Neural progenitor cell (in vitro differentiated cells): ENCODE measurements around the gene COX4I2. TPM values are rescaled to one million over a fixed set of nuclear protein-coding genes. Genes with fewer than 3 reads are reported as not detected.

Experiments used
- DNase-seq: peaks from one replicate; pipeline ENCODE4 v3.0.0-alpha.2; 2016; ENCODE audit warnings: low spot score
- H2AFZ ChIP-seq: fragments of 200-600 bp; sonication (generic); replicated peaks from 2 replicates; pipeline ENCODE4 v1.6.1; 2016; ENCODE audit warnings: antibody characterized with exemption
- H3F3A ChIP-seq: fragments of 200-600 bp; sonication (generic); 2 replicates; pipeline ENCODE4 v1.6.1; 2016; ENCODE audit warnings: antibody characterized with exemption, low read depth
- H3K27ac ChIP-seq: fragments of 200-600 bp; sonication (generic); 2 replicates; pipeline ENCODE4 v1.5.1; 2016; ENCODE audit warnings: mild to moderate bottlenecking
- H3K27me3 ChIP-seq: fragments of 200-600 bp; sonication (generic); 2 replicates; pipeline ENCODE4 v1.6.1; 2016; ENCODE audit warnings: mild to moderate bottlenecking, moderate library complexity
- H3K36me3 ChIP-seq: fragments of 200-600 bp; sonication (generic); 2 replicates; pipeline ENCODE4 v1.5.1; 2016
- H3K4me1 ChIP-seq: fragments of 200-600 bp; sonication (generic); 2 replicates; pipeline ENCODE4 v1.6.1; 2016; ENCODE audit warnings: mixed run types
- H3K4me2 ChIP-seq: fragments of 200-600 bp; sonication (generic); 2 replicates; pipeline ENCODE4 v1.6.1; 2016
- H3K4me3 ChIP-seq: fragments of 200-600 bp; sonication (generic); 2 replicates; pipeline ENCODE4 v1.5.1; 2016
- H3K79me2 ChIP-seq: fragments of 200-600 bp; sonication (generic); 2 replicates; pipeline ENCODE4 v1.6.1; 2016; ENCODE audit warnings: low read depth
- H3K9ac ChIP-seq: fragments of 200-600 bp; sonication (generic); 2 replicates; pipeline ENCODE4 v1.6.1; 2016
- H3K9me3 ChIP-seq: fragments of 200-600 bp; sonication (generic); 2 replicates; pipeline ENCODE4 v1.5.1; 2016; ENCODE audit warnings: low read depth
- H4K20me1 ChIP-seq: fragments of 200-600 bp; sonication (generic); 2 replicates; pipeline ENCODE4 v1.6.1; 2016; ENCODE audit warnings: low read depth
- H3K27ac Mint-ChIP-seq: 3 replicates; pipeline ENCODE4 v1.8.0; 2021; ENCODE audit warnings: mixed read lengths
- H3K27me3 Mint-ChIP-seq: 2 replicates; pipeline ENCODE4 v1.8.0; 2022; ENCODE audit warnings: low read depth, mild to moderate bottlenecking, inconsistent platforms, moderate library complexity, mixed read lengths; ENCODE audit not compliant: insufficient read depth
- H3K36me3 Mint-ChIP-seq: 3 replicates; pipeline ENCODE4 v1.8.0; 2021; ENCODE audit warnings: mixed read lengths
- H3K4me1 Mint-ChIP-seq: 3 replicates; pipeline ENCODE4 v1.8.0; 2021; ENCODE audit warnings: mixed read lengths
- H3K4me3 Mint-ChIP-seq: 3 replicates; pipeline ENCODE4 v1.8.0; 2021; ENCODE audit warnings: mild to moderate bottlenecking, moderate library complexity, mixed read lengths
- H3K9me3 Mint-ChIP-seq: 3 replicates; pipeline ENCODE4 v1.8.0; 2020; ENCODE audit warnings: mixed read lengths
- EZH2 ChIP-seq: fragments of 200-600 bp; sonication (generic); IDR thresholded peaks from 2 replicates; pipeline ENCODE4 v1.6.1; 2017; ENCODE audit warnings: antibody characterized with exemption, mild to moderate bottlenecking, moderate library complexity
- EZH2phosphoT487 ChIP-seq: fragments of 200-600 bp; sonication (generic); IDR thresholded peaks from 2 replicates; pipeline ENCODE4 v1.6.1; 2017; ENCODE audit warnings: antibody characterized with exemption
- total RNA-seq: library from RNA; depleted of rRNA; stranded (reverse); fragments of >200 nt; gene quantifications from 2 replicates; pipeline ENCODE4 v1.2.3, GENCODE V29; 2015; ENCODE audit warnings: low replicate concordance
- TF ChIP-seq, protein P1 (sequence below): fragments of 200-600 bp; sonication (generic); IDR thresholded peaks from 2 replicates; pipeline ENCODE4 v1.5.1; 2017; ENCODE audit warnings: antibody characterized with exemption, mild to moderate bottlenecking

Gene COX4I2
- total RNA-seq, 1 donor from 2014 or later = not detected

GRCh38 chr20:31653561-31653960, 15.8 kb downstream of the COX4I2 start:
- Histone ChIP-seq H3K4me2 (no peak overlapping the region), H3K4me3 (no peak overlapping the region), H3K79me2 (no peaks in the 10 kb centered on the region), H3K36me3 (no peaks in the 10 kb centered on the region), H2AFZ (no peak overlapping the region), H3K27ac (no peak overlapping the region), H3F3A (no peaks in the 10 kb centered on the region), H4K20me1 (no peaks in the 10 kb centered on the region), H3K9ac (no peak overlapping the region), H3K4me1 (no peaks in the 10 kb centered on the region), H3K9me3 (no peaks in the 10 kb centered on the region), H3K27me3 (no peaks in the 10 kb centered on the region)
- H3K4me1 Mint-ChIP-seq = no peaks in the 10 kb centered on the region
- no peak for TF ChIP-seq EZH2phosphoT487
- TF ChIP-seq, protein P1, sequence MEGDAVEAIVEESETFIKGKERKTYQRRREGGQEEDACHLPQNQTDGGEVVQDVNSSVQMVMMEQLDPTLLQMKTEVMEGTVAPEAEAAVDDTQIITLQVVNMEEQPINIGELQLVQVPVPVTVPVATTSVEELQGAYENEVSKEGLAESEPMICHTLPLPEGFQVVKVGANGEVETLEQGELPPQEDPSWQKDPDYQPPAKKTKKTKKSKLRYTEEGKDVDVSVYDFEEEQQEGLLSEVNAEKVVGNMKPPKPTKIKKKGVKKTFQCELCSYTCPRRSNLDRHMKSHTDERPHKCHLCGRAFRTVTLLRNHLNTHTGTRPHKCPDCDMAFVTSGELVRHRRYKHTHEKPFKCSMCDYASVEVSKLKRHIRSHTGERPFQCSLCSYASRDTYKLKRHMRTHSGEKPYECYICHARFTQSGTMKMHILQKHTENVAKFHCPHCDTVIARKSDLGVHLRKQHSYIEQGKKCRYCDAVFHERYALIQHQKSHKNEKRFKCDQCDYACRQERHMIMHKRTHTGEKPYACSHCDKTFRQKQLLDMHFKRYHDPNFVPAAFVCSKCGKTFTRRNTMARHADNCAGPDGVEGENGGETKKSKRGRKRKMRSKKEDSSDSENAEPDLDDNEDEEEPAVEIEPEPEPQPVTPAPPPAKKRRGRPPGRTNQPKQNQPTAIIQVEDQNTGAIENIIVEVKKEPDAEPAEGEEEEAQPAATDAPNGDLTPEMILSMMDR = no peak
- TF ChIP-seq EZH2 = no peak
- no peak for DNase-seq
- H3K4me3 Mint-ChIP-seq = no peak overlapping the region
- no peaks in the 10 kb centered on the region for H3K9me3 Mint-ChIP-seq
- H3K27me3 Mint-ChIP-seq = peaks cover 4% of the 10 kb centered on the region
- no peak overlapping the region for H3K27ac Mint-ChIP-seq
- no peaks in the 10 kb centered on the region for H3K36me3 Mint-ChIP-seq

- Histone ChIP-seq H3K36me3 (no peaks in the 10 kb centered on the region), H3K4me3 (no peak overlapping the region), H3K27ac (no peak overlapping the region), H3K9ac (no peak overlapping the region), H4K20me1 (no peaks in the 10 kb centered on the region), H2AFZ (no peak overlapping the region), H3F3A (no peaks in the 10 kb centered on the region), H3K79me2 (no peaks in the 10 kb centered on the region), H3K4me2 (no peak overlapping the region), H3K27me3 (no peaks in the 10 kb centered on the region), H3K9me3 (no peaks in the 10 kb centered on the region), H3K4me1 (no peaks in the 10 kb centered on the region)
- TF ChIP-seq EZH2phosphoT487 = no peak
- TF ChIP-seq, protein P1 = no peak
- no peak for TF ChIP-seq EZH2
- H3K4me1 Mint-ChIP-seq = no peaks in the 10 kb centered on the region
- no peaks in the 10 kb centered on the region for H3K36me3 Mint-ChIP-seq
- H3K9me3 Mint-ChIP-seq = no peaks in the 10 kb centered on the region
- H3K4me3 Mint-ChIP-seq = no peak overlapping the region
- no peak overlapping the region for H3K27ac Mint-ChIP-seq
- H3K27me3 Mint-ChIP-seq = peaks cover 2% of the 10 kb centered on the region
- no peak for DNase-seq
Measured at GRCh38 chr20:31654534-31654933, 16.8 kb downstream of the COX4I2 start.

DNA sequence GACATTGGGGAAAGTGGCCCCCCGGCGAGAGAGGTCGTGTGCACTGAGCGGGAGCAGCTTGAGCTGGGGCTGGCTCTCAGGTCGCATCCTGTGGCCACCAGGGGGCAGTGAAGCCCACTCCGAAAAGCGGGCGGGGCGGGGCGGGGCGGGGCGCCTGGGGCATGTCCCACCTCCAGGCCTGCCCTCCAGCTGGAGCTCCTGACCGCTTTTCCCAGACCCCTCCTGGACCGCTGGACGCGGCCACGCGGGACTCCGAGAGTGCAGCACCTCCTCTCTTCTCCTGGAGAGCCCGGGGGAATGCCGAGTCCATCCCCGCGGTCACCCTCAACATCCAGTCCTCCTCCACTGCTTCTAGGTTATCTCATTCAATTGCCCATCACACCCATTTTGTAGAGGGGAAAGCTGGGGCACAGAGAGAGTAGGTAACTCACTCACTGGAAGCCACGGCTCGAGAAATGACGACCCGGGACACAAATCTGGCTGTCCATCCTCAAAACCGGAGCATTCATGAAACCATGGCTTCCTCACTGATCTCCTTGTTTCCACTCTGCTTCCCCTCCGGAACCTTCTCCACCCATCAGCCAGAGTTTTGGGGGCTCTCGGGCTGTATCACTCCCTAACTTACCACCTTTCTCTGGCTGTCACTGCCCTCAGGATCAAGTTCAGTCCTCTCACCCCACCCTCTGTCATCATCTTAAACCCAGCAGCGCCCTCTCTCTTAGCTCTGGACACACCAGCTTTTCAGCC, 24.1 kb downstream of the COX4I2 start:
- H3K27me3 ChIP-seq = no peaks in the 10 kb centered on the region
- peak overlapping the region; percentile 70 for H3K4me3 Mint-ChIP-seq
- peak; percentile 90 for DNase-seq
- H3K9me3 Mint-ChIP-seq = peaks cover 2% of the 10 kb centered on the region
- H3K4me1 Mint-ChIP-seq = peaks cover 30% of the 10 kb centered on the region
- no peak overlapping the region for H3K27ac Mint-ChIP-seq
- no peak overlapping the region for H3K27ac ChIP-seq
- no peak overlapping the region for H2AFZ ChIP-seq
- no peaks in the 10 kb centered on the region for H3K36me3 ChIP-seq
- peaks cover 7% of the 10 kb centered on the region for H4K20me1 ChIP-seq
- H3K9ac ChIP-seq = no peak overlapping the region
- H3K27me3 Mint-ChIP-seq = peaks cover 4% of the 10 kb centered on the region
- H3F3A ChIP-seq = peaks cover 17% of the 10 kb centered on the region
- no peaks in the 10 kb centered on the region for H3K9me3 ChIP-seq
- H3K36me3 Mint-ChIP-seq = peaks cover 10% of the 10 kb centered on the region
- peaks cover 10% of the 10 kb centered on the region for H3K4me1 ChIP-seq
- H3K4me3 ChIP-seq = peak overlapping the region; percentile 34
- H3K79me2 ChIP-seq = no peaks in the 10 kb centered on the region
- peak overlapping the region; percentile 69 for H3K4me2 ChIP-seq
- TF ChIP-seq EZH2 = no peak
- TF ChIP-seq, protein P1 = peak; percentile 80
